ENCODE measurements around the gene MAPKAPK3.

Gene MAPKAPK3

DNA sequence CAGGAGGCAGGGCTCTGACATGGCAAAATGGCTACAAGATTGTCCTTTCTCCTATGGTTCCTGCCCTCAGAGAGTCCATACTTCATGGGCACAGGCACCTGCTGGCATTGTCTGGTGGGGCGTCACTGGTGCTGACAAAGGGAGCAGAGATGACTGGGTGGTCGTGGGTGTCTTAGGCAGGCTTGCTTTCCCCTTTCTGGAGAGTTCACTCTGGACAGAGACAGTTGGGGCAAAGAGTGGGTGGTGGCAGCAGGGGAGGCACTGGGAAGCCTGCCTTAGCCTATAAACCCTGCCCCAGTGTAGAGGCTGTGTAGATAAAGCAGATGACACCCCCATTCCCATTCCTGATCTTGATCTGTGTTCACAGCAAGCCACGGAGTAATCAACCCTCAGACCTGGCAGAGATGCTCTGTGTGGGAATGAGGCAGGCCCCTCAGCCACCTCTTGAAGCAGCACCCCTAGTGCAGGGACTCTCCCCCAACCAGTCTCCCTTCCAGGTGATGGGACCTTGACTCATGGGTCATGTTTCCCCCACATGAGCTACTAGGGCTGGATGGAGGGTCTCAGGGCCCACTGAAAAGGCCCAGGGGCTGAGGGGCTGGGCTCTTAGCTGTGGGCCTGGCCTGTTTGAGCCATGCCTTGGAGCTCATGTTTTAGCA is 37.1 kb downstream of the MAPKAPK3 start:
- TF ChIP-seq, protein P1, sequence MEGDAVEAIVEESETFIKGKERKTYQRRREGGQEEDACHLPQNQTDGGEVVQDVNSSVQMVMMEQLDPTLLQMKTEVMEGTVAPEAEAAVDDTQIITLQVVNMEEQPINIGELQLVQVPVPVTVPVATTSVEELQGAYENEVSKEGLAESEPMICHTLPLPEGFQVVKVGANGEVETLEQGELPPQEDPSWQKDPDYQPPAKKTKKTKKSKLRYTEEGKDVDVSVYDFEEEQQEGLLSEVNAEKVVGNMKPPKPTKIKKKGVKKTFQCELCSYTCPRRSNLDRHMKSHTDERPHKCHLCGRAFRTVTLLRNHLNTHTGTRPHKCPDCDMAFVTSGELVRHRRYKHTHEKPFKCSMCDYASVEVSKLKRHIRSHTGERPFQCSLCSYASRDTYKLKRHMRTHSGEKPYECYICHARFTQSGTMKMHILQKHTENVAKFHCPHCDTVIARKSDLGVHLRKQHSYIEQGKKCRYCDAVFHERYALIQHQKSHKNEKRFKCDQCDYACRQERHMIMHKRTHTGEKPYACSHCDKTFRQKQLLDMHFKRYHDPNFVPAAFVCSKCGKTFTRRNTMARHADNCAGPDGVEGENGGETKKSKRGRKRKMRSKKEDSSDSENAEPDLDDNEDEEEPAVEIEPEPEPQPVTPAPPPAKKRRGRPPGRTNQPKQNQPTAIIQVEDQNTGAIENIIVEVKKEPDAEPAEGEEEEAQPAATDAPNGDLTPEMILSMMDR (IDR thresholded peaks at IDR 0.05; ENCODE audit: extremely low read depth, missing control alignments), result no peak
- DNase-seq (ENCODE audit: low spot score), result no peak

DNA sequence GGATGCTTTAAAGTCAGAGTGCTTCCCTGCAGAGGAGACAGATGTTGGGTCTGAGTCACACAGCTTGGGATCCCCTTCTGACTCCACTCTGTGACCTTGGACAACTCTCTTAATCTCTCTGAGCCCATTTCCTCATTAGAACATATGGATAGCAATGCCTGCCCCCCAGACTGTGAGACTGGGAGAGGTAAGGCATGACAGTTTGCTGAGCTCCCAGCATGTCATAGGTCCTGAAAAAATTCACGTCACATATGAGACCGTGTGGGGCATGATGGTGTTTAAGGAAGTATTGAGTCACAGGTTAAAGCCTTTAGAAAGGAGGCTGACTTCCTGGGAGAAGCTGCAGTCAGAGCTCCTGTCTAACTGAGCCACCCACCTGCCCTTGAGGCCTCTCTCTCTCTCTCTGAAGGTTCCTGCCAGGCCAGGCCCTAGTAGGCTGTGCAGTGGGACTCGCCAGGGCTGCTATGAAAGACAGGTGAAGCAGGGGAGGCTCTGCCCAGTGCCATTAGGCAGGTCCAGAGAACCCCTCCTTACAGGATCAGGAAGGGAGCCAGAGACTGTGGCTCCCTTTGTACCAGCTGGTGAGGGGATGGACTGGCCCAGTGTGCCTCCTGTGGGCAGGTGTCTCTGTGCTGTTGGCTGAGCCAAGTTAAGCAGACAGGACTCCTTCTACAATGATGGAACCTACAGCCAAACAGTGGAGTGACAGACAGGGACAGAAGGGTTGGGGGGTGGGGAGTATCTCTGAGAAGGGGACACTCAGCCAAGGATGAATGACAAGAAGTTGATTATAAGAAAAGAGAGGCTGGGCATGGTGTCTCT is 38.3 kb downstream of the MAPKAPK3 start:
- DNase-seq (ENCODE audit: low spot score), result no peak
- TF ChIP-seq, protein P1 (IDR thresholded peaks at IDR 0.05; ENCODE audit: extremely low read depth, missing control alignments), result no peak

DNA sequence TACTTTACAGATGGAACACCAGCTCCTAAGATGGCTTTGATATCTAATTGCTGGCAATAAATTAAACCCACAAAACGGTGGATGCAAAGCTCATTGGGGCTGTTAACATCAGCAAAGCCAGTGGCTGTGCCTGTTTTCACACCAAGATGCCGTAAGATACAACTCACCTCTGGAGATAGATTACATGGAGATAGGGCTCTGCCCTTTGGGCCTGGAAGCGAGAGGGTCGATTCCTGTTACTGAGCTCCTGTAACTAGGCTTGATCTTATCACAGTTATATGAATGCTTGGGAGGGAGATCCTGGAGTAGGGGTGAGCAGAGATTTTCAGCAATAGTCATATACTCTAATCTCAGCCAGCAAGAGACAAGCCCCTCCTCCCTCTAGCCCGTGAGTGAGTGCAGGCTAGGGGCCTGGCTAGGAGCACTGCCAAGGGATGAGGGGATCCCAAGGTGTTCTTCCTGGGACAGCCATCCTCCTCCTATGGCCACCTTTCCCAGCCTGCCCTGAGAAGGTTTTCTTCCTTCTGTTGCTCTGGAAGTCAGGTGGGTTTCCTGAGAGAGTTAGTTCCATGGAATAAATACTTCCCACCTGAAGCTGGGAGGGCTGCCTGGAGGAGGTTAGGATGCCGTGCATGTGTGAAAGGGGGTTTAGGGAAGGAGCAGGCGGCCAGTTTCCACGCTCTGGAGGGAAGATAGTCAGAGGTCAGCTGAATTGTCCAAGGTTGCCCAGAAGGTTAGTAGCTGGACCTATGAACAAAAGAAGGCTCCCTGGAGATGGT is 39.7 kb downstream of the MAPKAPK3 start:
- TF ChIP-seq, protein P1 (IDR thresholded peaks at IDR 0.05; ENCODE audit: extremely low read depth, missing control alignments), result no peak
- no peak for DNase-seq (ENCODE audit: low spot score)

DNA sequence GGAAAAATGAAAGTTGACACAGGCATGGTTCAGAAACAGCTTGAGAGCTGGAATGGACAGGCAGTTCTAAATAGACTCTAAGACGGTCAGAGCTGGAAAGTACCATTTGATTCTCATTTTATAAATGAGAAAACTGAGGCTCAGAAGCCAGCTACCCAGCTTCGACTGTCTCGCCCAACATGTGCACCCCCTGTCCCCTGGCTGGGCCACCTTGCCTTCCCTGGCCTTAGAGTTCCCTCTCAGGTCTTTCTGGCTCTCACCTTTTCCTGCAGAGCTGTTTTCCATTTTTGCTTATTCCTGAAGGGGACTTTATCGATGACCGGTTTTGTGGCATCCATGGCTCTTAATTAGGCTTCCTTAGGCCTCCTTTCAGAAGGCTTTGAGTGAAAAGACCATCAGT is 40.5 kb downstream of the MAPKAPK3 start:
- no peak for DNase-seq (ENCODE audit: low spot score)
- TF ChIP-seq, protein P1 (IDR thresholded peaks at IDR 0.05; ENCODE audit: extremely low read depth, missing control alignments), result no peak

DNA sequence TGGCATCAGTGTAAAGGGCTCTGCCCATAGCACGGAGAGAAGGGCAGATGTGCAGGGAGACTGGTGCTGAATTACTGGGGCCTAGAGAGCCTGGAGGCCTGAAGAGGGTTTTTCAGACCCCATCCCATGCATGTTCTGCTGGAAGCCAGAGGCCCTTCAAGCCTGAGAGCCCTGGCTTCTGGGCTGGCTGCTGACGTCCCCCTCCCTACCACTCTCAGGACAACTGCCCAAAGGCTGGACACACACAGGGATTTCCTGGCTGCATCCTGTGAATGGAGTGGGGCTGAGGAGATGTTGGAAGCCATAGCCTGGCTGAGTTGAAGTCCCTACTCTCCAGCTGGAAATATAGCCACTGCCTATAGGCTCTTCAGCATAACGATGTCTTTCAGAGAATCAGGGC is 40.9 kb downstream of the MAPKAPK3 start:
- TF ChIP-seq, protein P1 (IDR thresholded peaks at IDR 0.05; ENCODE audit: extremely low read depth, missing control alignments), result no peak
- no peak for DNase-seq (ENCODE audit: low spot score)

DNA sequence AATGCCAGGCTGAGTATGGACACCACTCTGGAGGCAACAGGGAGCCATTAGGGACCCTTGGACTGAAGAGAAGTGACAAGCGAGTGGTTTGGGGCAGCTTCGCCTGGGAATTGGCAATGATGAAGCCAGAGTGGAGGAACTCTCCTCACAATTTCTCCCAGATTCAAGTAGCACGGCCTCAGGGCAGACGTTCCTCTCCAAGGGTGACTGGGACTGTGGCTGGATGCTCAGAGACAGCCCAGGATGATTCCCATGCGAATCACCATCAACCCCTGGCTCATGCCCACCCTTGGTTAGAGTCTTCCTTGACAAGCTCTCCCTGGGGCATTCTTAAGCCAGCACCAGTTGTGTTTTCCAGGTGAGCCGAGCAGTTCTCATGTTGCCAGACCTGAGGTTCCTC is 41.5 kb downstream of the MAPKAPK3 start:
- TF ChIP-seq, protein P1 (IDR thresholded peaks at IDR 0.05; ENCODE audit: extremely low read depth, missing control alignments), result no peak
- no peak for DNase-seq (ENCODE audit: low spot score)

DNA sequence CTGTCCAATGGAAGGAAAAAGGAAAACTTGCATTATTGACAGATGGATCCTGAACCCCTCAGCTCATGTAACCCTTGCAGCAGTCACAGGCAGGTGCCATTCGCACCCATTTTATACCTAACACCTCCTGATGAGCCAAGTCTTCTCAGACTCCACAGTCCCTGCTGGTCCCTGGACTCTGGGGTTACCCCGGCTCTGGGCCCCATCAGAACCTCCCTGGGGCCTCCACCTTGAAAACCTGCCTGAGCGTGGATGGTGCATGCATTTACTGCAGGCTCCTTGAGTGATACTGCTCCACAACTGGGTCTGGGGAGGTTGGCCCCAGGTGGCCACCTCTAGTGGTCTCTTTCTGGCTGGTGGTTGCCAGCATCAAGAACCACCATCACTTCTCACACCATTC is 41.9 kb downstream of the MAPKAPK3 start:
- TF ChIP-seq, protein P1 (IDR thresholded peaks at IDR 0.05; ENCODE audit: extremely low read depth, missing control alignments), result no peak
- DNase-seq (ENCODE audit: low spot score), result no peak
